ENCODE results near the gene PPP1CC. TPM values are rescaled to one million over a fixed set of nuclear protein-coding genes. Genes with fewer than 3 reads are reported as not detected.
A peak's percentile ranks its signal among the peaks of the same experiment; 100 is the strongest.

Gene PPP1CC
- total and polyA plus RNA-seq, 3 donors from 2014 or later = 143 to 323 (median 160) TPM

GRCh38 chr12:110760204-110760609 lies 17.5 kb upstream of the PPP1CC start:
- Histone ChIP-seq H3K36me3 (ENCODE audit: low read depth, missing control alignments) (no peaks in the 10 kb centered on the region), H3K27me3 (no peaks in the 10 kb centered on the region), H3K4me1 (no peaks in the 10 kb centered on the region), H3K27ac (no peak overlapping the region), H3K4me3 (no peak overlapping the region), H3K9me3 (no peaks in the 10 kb centered on the region)
- intact Hi-C loops (cut with DNase I; ENCODE audit: low total_unique reads) = no loop called here
- no peak for DNase-seq
- no peak for TF ChIP-seq POLR2A (IDR thresholded peaks at IDR 0.05)
- no peak for TF ChIP-seq CTCF (IDR thresholded peaks at IDR 0.05)
- 92 to 94% methylated on average over 4 of the region's 4 CpGs for WGBS, 2 donors

DNA sequence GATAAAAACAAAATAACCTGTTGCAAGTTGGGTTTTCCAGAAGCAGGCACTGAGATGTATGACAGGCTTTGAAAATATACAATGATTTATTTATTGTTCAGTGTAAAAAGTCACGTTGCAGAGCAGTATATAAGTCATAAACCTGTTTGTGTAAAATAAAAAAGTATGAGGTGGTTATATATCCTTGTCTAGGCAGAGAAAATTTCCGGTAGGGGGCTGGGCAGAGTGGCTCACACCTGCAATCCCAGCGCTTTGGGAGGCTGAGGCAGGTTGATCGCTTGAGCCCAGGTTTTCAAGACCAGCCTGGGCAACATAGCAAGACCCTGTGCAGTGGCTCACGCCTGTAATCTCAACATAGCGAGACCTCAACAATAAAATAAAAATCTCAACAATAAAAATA lies 16.2 kb upstream of the PPP1CC start:
- DNase-seq = no peak
- no peak overlapping the region for H3K4me3 ChIP-seq
- TF ChIP-seq CTCF (IDR thresholded peaks at IDR 0.05) = no peak
- TF ChIP-seq POLR2A (IDR thresholded peaks at IDR 0.05) = no peak
- H3K36me3 ChIP-seq (ENCODE audit: low read depth, missing control alignments) = no peaks in the 10 kb centered on the region
- H3K9me3 ChIP-seq = no peaks in the 10 kb centered on the region
- H3K27me3 ChIP-seq = no peaks in the 10 kb centered on the region
- no peak overlapping the region for H3K27ac ChIP-seq
- peaks cover 3% of the 10 kb centered on the region for H3K4me1 ChIP-seq
- intact Hi-C loops (cut with DNase I; ENCODE audit: low total_unique reads) = no loop called here
- 94 to 96% methylated on average over 6 of the region's 6 CpGs for WGBS, 2 donors

GRCh38 chr12:110756611-110757010 lies 13.9 kb upstream of the PPP1CC start:
- Histone ChIP-seq H3K4me1 (peaks cover 3% of the 10 kb centered on the region), H3K27me3 (no peaks in the 10 kb centered on the region), H3K4me3 (no peak overlapping the region), H3K9me3 (no peaks in the 10 kb centered on the region), H3K36me3 (ENCODE audit: low read depth, missing control alignments) (no peaks in the 10 kb centered on the region), H3K27ac (no peak overlapping the region)
- intact Hi-C loops (cut with DNase I; ENCODE audit: low total_unique reads) = no loop called here
- DNase-seq = no peak
- WGBS, 2 donors = 95 to 100% methylated on average over 1 of the region's 1 CpG
- no peak for TF ChIP-seq CTCF (IDR thresholded peaks at IDR 0.05)
- TF ChIP-seq POLR2A (IDR thresholded peaks at IDR 0.05) = no peak

DNA sequence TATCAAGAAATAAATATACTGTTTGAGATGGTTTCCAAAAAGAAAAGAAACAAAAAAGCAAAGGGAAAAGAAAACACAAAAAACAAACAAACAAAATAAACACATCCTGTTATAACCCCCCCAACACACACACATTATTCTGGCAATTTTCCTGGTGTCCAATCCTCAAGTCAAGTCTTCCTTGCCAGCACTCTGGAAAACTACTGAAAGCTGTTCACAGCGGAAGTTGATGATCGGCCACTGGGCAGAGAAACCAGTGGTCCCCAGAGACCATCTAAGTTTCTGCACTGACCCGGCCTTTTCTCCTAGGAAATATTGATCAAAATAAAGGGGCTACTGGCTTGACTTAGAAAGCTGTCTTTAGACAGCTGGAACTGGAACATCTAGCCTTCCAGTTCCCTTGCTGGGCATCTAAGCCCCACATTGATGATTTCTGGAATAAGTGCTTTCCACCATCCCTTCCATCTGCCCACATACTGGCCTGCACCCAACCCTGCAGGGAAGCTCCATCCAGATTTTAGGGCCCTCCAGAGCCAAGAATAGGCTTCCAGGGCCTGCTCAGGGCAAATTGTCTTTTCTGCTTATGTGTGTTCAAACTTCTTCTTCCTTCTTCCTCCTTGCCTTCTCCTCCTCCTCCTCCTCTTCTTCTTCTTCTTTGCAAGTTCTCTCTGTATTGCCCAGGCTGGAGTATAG lies 11.6 kb upstream of the PPP1CC start:
- H3K4me3 ChIP-seq = no peak overlapping the region

More for the DNA sequence above, 11.6 kb upstream of the PPP1CC start:
- 58 to 59% methylated on average over 3 of the region's 3 CpGs for WGBS, 2 donors
- Histone ChIP-seq H3K4me1 (peaks cover 3% of the 10 kb centered on the region), H3K27me3 (no peaks in the 10 kb centered on the region), H3K36me3 (ENCODE audit: low read depth, missing control alignments) (no peaks in the 10 kb centered on the region), H3K27ac (no peak overlapping the region), H3K9me3 (no peaks in the 10 kb centered on the region)
- DNase-seq = peak; percentile 40
- TF ChIP-seq POLR2A (IDR thresholded peaks at IDR 0.05) (no peak), CTCF (IDR thresholded peaks at IDR 0.05) (no peak)
- intact Hi-C loops (cut with DNase I; ENCODE audit: low total_unique reads) = no loop called here

Measured in testis (tissue), 3 donors.